HG02588 (cell line): Measurements from ENCODE around the gene NDFIP2.
"Not testable (repeated sequence)": the region's sequence is repeated elsewhere in the genome, so short reads cannot be mapped to it uniquely, and the experiment has no call there.

Source experiments
- ATAC-seq: cut with Tn5 transposase; IDR thresholded peaks from one replicate; pipeline ENCODE4 v1.9.1; 2021; ENCODE audit warnings: mild to moderate bottlenecking, moderate library complexity; ENCODE audit not compliant: unreplicated experiment

Gene NDFIP2

DNA sequence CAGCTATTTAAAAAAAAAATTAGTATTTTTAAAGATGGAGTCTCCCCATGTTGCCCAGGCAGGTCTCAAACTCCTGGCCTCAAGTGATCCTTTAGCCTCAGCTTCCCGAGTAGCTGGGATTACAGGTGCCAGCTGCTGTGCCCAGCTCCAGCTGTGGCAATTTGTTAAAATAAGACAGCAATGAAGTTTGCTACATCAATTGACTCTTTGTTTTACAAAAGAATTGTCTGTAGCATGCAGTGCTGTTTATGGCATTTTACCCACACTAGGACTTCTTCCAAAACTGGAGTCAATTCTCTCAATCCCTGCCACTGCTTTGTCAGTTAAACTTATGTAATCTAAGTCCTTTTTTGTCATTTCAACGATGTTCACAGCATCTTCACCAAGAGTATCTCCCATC lies 49.3 kb downstream of the NDFIP2 start:
- ATAC-seq = no peak

- ATAC-seq = no peak
Measured at GRCh38 chr13:79531542-79532254, 50.7 kb downstream of the NDFIP2 start.

GRCh38 chr13:79532576-79532975 lies 51.6 kb downstream of the NDFIP2 start:
- no peak for ATAC-seq

DNA sequence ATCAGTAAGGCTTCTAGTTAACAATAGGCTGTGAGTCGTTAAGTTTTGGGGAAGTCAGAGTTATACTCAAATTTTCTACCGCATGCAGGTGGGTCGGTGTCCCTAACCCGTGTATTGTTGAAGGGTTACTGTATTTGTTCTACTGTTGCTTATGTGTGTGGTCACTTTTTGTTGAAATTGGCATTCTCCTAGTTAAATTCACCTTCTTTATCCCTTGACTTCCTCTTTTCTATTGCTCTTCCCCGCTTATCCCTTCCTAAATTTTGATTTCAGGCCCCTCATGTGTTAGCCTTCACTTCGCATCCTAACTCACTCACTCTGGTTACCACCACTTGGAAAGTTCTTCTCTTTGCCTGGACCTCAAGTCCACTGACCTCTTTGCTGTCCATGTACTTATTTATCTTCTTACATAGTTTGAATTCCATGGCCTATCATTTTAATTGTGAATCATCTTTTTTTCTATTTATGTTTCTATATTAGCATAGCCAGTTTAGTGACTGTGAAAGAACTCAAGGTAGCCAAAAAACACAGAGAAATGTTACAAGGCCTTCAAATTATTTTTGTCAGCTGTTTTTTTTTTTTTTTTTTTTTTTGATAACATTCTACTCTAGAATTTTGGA lies 52.9 kb downstream of the NDFIP2 start:
- no peak for ATAC-seq

DNA sequence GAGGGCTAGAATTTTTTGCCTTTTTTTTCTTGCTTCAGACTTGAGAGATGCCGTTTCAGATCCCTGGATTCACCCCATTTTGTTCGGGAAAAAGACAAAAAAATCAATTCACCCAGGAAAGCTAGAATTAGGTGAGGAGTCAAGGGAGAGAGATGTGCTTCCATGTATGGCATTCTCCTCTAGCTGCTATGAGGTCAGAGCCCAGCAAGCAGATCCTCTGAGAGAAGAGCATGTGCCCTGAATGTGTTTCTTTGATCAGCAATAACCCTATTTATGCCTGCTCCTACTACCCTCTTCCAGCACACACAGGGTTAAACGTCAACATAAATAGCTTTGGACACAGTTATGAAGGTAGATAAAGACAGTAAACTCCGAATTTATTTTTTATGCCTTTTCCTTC lies 53.6 kb downstream of the NDFIP2 start:
- no peak for ATAC-seq

DNA sequence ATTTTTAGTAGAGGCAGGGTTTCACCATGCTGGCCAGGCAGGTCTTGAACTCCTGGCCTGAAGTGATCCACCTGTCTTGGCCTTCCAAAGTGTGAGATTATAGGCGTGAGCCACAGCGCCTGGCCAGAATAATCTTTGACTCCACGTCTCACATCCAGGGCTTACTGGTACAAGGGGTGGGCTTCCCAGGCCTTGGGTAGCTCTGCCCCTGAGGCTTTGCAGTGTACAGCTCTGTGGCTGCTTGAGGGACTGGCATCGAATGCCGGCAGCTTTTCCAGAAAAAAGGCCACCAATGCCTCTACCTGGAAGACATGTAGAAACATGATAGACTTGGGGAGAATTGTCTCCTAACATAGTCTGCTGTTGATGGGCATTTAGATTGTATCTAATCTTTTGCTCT lies 57.8 kb downstream of the NDFIP2 start:
- ATAC-seq = no peak

DNA sequence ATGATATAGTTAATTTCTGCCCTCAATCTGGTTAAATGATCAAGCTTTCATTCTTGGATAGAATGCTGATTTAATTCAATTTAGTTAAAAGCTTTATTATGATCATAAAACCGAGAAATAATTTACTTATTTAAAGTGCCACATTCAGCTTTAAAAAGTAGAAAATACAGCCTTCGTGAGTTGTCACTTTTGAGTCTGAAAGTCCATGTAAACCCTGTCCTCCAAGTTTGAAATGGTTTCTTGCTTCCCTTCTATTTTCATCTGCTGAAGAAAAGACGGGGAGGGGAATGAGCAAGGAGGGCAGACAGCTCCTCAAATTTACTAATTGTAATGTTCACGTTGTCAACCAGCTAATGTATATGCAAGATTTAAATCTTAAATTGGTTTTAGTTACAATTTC lies 59.5 kb downstream of the NDFIP2 start:
- no peak for ATAC-seq

DNA sequence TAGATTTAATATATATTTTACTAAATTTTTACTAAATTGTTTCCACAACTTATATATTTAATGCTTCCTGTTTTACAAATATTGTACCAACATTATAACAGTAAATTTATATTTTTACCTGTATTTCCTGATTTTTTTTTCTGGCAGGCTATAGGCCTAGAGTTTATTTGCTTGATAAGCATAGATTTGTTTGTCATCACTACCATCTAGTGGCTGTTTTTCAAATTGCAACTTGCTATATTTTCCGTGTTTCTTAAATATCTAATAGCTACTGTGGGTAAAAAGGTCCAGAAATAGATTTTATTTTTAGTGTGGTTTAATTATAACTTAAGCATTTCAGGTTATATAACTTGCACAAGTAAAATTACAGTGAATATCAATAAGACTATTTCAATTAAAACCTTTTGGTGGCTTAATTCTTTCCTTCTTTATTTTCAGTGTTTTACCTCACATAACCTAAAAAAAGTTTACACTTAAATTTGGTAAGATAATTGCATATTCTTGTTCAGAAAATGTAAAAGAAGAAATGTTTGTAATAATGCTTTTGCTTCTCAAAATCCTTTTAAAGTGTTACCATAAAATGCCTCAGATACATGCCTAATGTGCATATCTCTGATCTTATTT lies 60.6 kb downstream of the NDFIP2 start:
- peak; percentile 59 for ATAC-seq

GRCh38 chr13:79543883-79544282 lies 62.9 kb downstream of the NDFIP2 start:
- no peak for ATAC-seq

GRCh38 chr13:79547211-79548195 lies 66.5 kb downstream of the NDFIP2 start:
- no peak for ATAC-seq

DNA sequence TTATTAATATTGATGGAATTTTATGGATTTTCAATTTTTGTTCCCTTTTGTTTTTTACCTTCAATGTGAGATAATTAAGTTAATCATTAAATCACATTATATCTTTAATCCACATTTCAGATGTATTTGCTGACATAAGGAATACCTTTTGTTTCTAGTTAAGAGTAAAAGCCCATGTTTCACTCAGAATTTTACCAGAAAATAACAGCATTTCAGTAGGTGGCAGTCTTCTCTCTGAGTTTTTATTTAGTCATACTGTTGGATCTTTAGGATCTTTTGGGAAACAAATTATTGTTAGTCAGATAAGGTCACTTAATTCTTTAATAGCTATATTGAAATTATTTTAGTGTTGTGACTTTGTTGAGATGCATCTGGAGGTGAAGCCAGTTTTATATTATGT lies 67.9 kb downstream of the NDFIP2 start:
- ATAC-seq = no peak

DNA sequence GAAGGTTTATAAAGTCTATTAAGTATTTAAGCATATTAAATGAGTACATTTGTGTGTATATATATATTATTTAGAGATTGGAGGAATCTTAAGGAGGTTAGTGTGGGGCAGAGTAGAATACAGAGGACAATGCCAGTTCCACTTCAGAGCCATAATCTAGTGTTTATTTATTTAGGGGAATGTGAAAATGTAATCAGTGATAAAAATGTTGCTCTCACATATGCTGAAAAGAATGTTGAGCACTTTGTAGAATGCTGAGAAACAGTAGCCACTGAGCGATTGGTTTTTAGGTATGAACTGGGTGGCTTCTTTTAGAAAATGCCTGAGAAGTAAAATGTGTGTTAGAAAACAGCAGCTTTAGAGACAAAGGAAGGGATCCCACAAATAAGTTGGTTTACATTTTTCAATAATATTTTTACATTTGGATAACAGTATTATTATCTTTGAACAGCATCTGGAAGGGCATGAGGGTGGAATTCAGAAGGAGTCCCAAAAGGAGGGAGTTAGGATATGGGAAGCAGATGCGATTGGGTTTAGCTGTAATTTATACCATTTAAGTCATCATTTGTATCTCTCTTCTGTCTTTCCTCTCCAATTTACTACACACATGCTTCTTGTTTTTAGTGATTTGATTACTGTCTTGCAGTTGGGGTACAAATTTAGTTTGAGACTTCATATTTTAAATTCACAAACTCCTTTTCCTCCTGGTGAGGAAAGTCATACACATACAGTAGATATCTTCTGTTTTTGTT lies 68.6 kb downstream of the NDFIP2 start:
- ATAC-seq = no peak

DNA sequence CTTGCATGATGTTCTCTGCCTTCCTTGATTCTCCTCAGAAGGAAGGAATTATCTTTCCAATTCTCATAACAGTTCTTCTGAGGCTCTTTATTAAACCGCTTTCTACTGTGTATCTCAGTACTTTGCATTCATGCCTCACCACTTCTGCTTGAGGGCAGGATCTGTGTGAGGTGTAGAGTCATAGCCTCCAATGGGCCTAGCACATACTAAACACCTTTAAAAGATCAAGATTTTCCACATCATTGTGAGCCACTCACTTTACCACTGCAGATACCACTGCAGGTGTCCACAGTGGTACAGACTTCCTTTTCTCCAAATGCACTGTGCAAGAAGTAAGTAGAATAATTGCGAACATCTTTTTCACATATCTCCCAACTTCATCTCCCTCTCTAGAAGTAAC lies 76.7 kb downstream of the NDFIP2 start:
- ATAC-seq = no peak

DNA sequence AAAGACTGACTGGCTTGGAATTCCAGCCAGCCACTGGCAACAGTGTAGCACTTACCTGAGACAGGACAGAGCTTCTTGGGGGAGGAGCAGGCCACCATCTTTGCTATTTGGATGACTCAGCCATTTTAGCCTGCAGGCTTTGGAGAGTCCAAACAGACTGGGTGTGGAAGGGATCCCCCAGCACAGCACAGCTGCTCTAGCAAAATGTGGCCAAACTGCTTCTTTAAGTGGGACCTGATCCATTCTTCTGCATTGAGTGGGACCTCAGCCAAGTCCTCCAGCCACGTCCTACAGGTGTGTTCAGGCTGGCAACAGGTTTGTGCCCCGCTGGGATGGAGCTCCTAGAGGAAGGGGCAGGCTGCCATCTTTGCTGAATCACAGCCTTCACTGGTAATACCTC lies 80.0 kb downstream of the NDFIP2 start:
- ATAC-seq = no peak

GRCh38 chr13:79562557-79562956 lies 81.6 kb downstream of the NDFIP2 start:
- no peak for ATAC-seq

DNA sequence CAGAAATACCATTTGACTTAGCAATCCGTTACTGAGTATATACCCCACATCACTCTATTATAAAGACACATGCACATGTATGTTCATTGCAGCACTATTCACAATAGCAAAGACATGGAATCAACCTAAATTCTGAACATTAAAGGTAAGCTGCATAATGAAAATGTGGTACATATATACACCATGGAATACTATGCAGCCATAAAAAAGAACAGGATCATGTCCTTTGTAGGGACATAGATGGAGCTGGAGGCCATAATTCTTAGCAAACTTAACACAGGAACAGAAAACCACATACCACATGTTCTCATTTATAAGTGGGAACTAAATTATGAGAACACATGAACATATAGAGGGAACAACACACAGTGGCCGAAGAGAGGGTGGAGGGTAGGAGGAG lies 85.2 kb downstream of the NDFIP2 start:
- ATAC-seq = no peak

GRCh38 chr13:79571147-79571546 lies 90.2 kb downstream of the NDFIP2 start:
- ATAC-seq = no peak

GRCh38 chr13:79573892-79574291 lies 92.9 kb downstream of the NDFIP2 start:
- ATAC-seq = not testable (repeated sequence)

- ATAC-seq = no peak
Measured at GRCh38 chr13:79581870-79582315, 100.9 kb downstream of the NDFIP2 start.

- no peak for ATAC-seq
Measured at GRCh38 chr13:79582896-79583295, 101.9 kb downstream of the NDFIP2 start.
